Measurements from ENCODE around the gene SEMA4D.

DNA sequence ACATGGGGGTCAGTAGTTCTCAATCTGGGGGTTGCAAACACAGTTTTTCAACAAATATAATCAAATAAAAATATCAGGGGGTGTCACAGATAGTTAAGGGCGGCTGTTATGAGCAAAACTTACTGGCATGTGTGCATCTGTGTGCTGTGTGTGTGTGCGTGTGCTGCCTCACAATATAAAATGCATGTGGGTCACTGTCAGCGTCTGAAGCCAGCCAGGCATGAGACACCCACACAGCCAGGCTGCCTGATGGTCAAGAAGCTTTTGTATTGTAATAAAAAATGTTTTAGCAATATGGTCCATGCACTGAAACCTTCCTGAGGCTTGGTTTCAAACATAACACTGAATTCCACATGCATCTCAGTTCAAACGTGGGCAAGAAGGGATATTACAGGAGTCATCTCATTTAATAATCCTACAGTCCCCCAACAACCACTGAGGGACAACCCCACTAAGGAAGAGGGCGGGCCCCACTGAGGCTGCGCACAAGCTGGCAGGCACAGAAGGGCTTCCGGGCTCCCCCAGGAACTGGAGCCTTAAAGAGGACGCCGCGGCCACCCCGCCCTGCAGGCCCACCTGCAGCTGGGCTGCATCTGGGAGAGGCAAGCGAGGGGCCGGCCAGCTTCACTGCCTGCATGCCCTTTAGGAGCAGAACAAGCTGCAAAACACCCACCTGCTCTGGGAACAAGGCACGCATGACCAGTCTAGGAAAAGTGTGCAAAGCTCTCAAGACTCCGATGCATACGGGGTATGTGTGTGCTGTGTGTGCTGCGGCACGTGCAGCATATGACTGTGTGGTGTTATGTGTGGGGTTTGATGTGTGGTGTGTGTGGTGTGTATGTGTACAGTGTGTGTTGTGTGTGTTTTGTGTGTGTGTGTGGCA lies 14.1 kb downstream of the SEMA4D start:
- TF ChIP-seq, protein P1, sequence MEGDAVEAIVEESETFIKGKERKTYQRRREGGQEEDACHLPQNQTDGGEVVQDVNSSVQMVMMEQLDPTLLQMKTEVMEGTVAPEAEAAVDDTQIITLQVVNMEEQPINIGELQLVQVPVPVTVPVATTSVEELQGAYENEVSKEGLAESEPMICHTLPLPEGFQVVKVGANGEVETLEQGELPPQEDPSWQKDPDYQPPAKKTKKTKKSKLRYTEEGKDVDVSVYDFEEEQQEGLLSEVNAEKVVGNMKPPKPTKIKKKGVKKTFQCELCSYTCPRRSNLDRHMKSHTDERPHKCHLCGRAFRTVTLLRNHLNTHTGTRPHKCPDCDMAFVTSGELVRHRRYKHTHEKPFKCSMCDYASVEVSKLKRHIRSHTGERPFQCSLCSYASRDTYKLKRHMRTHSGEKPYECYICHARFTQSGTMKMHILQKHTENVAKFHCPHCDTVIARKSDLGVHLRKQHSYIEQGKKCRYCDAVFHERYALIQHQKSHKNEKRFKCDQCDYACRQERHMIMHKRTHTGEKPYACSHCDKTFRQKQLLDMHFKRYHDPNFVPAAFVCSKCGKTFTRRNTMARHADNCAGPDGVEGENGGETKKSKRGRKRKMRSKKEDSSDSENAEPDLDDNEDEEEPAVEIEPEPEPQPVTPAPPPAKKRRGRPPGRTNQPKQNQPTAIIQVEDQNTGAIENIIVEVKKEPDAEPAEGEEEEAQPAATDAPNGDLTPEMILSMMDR (IDR thresholded peaks at IDR 0.05), result peak in 1 of 3 donors; percentile 17
- no peak for TF ChIP-seq POLR2A (IDR thresholded peaks at IDR 0.05)
